SJCRH30 (cell line): ENCODE measurements around the gene BCL2. TPM values are rescaled to one million over a fixed set of nuclear protein-coding genes. Genes with fewer than 3 reads are reported as not detected.

Experiments
- DNase-seq, 2 experiments: peaks; one replicate each; pipeline ENCODE4 v3.0.0-alpha.2; 2015 to 2020
- H3K27ac ChIP-seq: fragments of 250-450 bp; sonication (Bioruptor Pico); 2 replicates; pipeline ENCODE4 v1.5.1; 2020; ENCODE audit warnings: mild to moderate bottlenecking, moderate library complexity
- H3K27me3 ChIP-seq: fragments of 250-450 bp; sonication (Bioruptor Pico); 2 replicates; pipeline ENCODE4 v1.5.1; 2020; ENCODE audit warnings: mild to moderate bottlenecking, moderate library complexity
- H3K36me3 ChIP-seq: fragments of 250-450 bp; sonication (Bioruptor Pico); 2 replicates; pipeline ENCODE4 v1.5.1; 2020; ENCODE audit warnings: mild to moderate bottlenecking, moderate library complexity
- H3K4me1 ChIP-seq: fragments of 250-450 bp; sonication (Bioruptor Pico); 2 replicates; pipeline ENCODE4 v1.5.1; 2020; ENCODE audit warnings: mild to moderate bottlenecking, moderate library complexity
- H3K4me3 ChIP-seq: fragments of 250-450 bp; sonication (Bioruptor Pico); 2 replicates; pipeline ENCODE4 v1.5.1; 2020; ENCODE audit warnings: mild to moderate bottlenecking, moderate library complexity
- H3K9me3 ChIP-seq: fragments of 250-450 bp; sonication (Bioruptor Pico); replicated peaks from 2 replicates; pipeline ENCODE4 v1.5.1; 2020; ENCODE audit warnings: mild to moderate bottlenecking, moderate library complexity
- total RNA-seq: library from RNA; depleted of rRNA; stranded (reverse); fragments of >200 nt; shearing (Covaris generic); gene quantifications from 2 replicates; pipeline ENCODE4 v1.2.3, GENCODE V29; 2014

Gene BCL2
- total RNA-seq, 1 experiment from 2014 or later, result 6.8 TPM

GRCh38 chr18:63140038-63140450 lies 179.5 kb downstream of the BCL2 start:
- no peaks in the 10 kb centered on the region for H3K27me3 ChIP-seq
- no peak for DNase-seq
- no peak overlapping the region for H3K4me3 ChIP-seq
- H3K4me1 ChIP-seq, result peaks cover 10% of the 10 kb centered on the region
- H3K27ac ChIP-seq, result no peak overlapping the region
- H3K36me3 ChIP-seq, result no peaks in the 10 kb centered on the region
- H3K9me3 ChIP-seq, result no peaks in the 10 kb centered on the region

- peaks cover 10% of the 10 kb centered on the region for H3K4me1 ChIP-seq
Measured at GRCh38 chr18:63138436-63139340, 180.9 kb downstream of the BCL2 start.

GRCh38 chr18:63137999-63138435 lies 181.6 kb downstream of the BCL2 start:
- no peaks in the 10 kb centered on the region for H3K36me3 ChIP-seq
- peak overlapping the region; percentile 82 for H3K27ac ChIP-seq
- DNase-seq, result no peak
- peak overlapping the region; percentile 58 for H3K4me3 ChIP-seq
- H3K27me3 ChIP-seq, result no peaks in the 10 kb centered on the region
- peaks cover 10% of the 10 kb centered on the region for H3K4me1 ChIP-seq
- no peaks in the 10 kb centered on the region for H3K9me3 ChIP-seq

More at GRCh38 chr18:63138436-63139340, 180.9 kb downstream of the BCL2 start:
- Histone ChIP-seq H3K36me3 (no peaks in the 10 kb centered on the region), H3K27ac (peak overlapping the region; percentile 82), H3K4me3 (peak overlapping the region; percentile 58), H3K9me3 (no peaks in the 10 kb centered on the region), H3K27me3 (no peaks in the 10 kb centered on the region)
- DNase-seq, result peak; percentile 74 to 84

- peaks cover 10% of the 10 kb centered on the region for H3K4me1 ChIP-seq
- no peak overlapping the region for H3K27ac ChIP-seq
- no peak for DNase-seq
Measured at GRCh38 chr18:63135101-63135500, 184.5 kb downstream of the BCL2 start.

GRCh38 chr18:63132819-63133200 lies 186.8 kb downstream of the BCL2 start:
- no peak overlapping the region for H3K27ac ChIP-seq
- no peaks in the 10 kb centered on the region for H3K9me3 ChIP-seq
- no peak for DNase-seq
- H3K27me3 ChIP-seq, result no peaks in the 10 kb centered on the region
- peaks cover 3% of the 10 kb centered on the region; the same call in 1 of the 2 replicates for H3K4me1 ChIP-seq
- H3K4me3 ChIP-seq, result no peak overlapping the region
- no peaks in the 10 kb centered on the region for H3K36me3 ChIP-seq

More at GRCh38 chr18:63135101-63135500, 184.5 kb downstream of the BCL2 start:
- Histone ChIP-seq H3K27me3 (no peaks in the 10 kb centered on the region), H3K36me3 (no peaks in the 10 kb centered on the region), H3K4me3 (no peak overlapping the region), H3K9me3 (no peaks in the 10 kb centered on the region)

- Histone ChIP-seq H3K36me3 (no peaks in the 10 kb centered on the region), H3K27ac (no peak overlapping the region), H3K4me3 (no peak overlapping the region), H3K27me3 (no peaks in the 10 kb centered on the region), H3K4me1 (no peaks in the 10 kb centered on the region), H3K9me3 (no peaks in the 10 kb centered on the region)
- DNase-seq, result no peak
Measured at GRCh38 chr18:63131959-63132818, 187.4 kb downstream of the BCL2 start.

GRCh38 chr18:63131106-63131958 lies 188.2 kb downstream of the BCL2 start:
- no peaks in the 10 kb centered on the region for H3K36me3 ChIP-seq
- H3K4me1 ChIP-seq, result no peaks in the 10 kb centered on the region
- H3K9me3 ChIP-seq, result no peaks in the 10 kb centered on the region
- H3K4me3 ChIP-seq, result no peak overlapping the region
- DNase-seq, result peak in 1 of 2 experiments; percentile 36
- H3K27me3 ChIP-seq, result no peaks in the 10 kb centered on the region
- no peak overlapping the region for H3K27ac ChIP-seq

GRCh38 chr18:63130176-63130575 lies 189.4 kb downstream of the BCL2 start:
- DNase-seq, result no peak
- Histone ChIP-seq H3K9me3 (no peaks in the 10 kb centered on the region), H3K36me3 (no peaks in the 10 kb centered on the region), H3K4me3 (no peak overlapping the region), H3K4me1 (no peaks in the 10 kb centered on the region), H3K27me3 (no peaks in the 10 kb centered on the region), H3K27ac (no peak overlapping the region)

- H3K36me3 ChIP-seq, result no peaks in the 10 kb centered on the region
- H3K27me3 ChIP-seq, result no peaks in the 10 kb centered on the region
- H3K9me3 ChIP-seq, result no peaks in the 10 kb centered on the region
- H3K27ac ChIP-seq, result no peak overlapping the region
- no peak for DNase-seq
- no peaks in the 10 kb centered on the region for H3K4me1 ChIP-seq
- H3K4me3 ChIP-seq, result no peak overlapping the region
Measured at GRCh38 chr18:63128237-63128974, 191.2 kb downstream of the BCL2 start.

- Histone ChIP-seq H3K9me3 (no peaks in the 10 kb centered on the region), H3K4me3 (no peak overlapping the region), H3K27ac (no peak overlapping the region), H3K4me1 (no peaks in the 10 kb centered on the region), H3K27me3 (no peaks in the 10 kb centered on the region), H3K36me3 (no peaks in the 10 kb centered on the region)
- no peak for DNase-seq
Measured at GRCh38 chr18:63126134-63127069, 193.2 kb downstream of the BCL2 start.

- Histone ChIP-seq H3K9me3 (no peaks in the 10 kb centered on the region), H3K4me3 (no peak overlapping the region), H3K4me1 (no peaks in the 10 kb centered on the region), H3K27ac (no peak overlapping the region), H3K36me3 (no peaks in the 10 kb centered on the region), H3K27me3 (no peaks in the 10 kb centered on the region)
- no peak for DNase-seq
Measured at GRCh38 chr18:63120620-63121019, 198.9 kb downstream of the BCL2 start.

GRCh38 chr18:63119647-63120046 lies 199.9 kb downstream of the BCL2 start:
- Histone ChIP-seq H3K4me1 (no peaks in the 10 kb centered on the region), H3K9me3 (no peaks in the 10 kb centered on the region), H3K4me3 (no peak overlapping the region), H3K27me3 (no peaks in the 10 kb centered on the region), H3K27ac (no peak overlapping the region), H3K36me3 (no peaks in the 10 kb centered on the region)
- peak; percentile 27 to 48 for DNase-seq
